Esophagus squamous epithelium (tissue), 4 donors: ENCODE results near the gene NDUFB11.

Experiments
- POLR2A ChIP-seq, 4 donors: fragments of 450-650 bp; IDR thresholded peaks; one replicate each; pipeline ENCODE4 v1.6.1; 2017; ENCODE audit warnings: antibody characterized with exemption in 4 of 4, mild to moderate bottlenecking in 4 of 4, moderate library complexity in 3 of 4
- TF ChIP-seq, protein P1 (sequence below), 6 experiments: fragments of 450-650 bp in 4 of 6; fragments of 200-600 bp in 2 of 6; sonication (generic) in 2 of 6; IDR thresholded peaks; one replicate each; pipeline ENCODE4 v1.5.1; 2016 to 2019; ENCODE audit warnings: antibody characterized with exemption in 6 of 6, mild to moderate bottlenecking in 4 of 6, moderate library complexity in 4 of 6

- TF ChIP-seq, protein P1, sequence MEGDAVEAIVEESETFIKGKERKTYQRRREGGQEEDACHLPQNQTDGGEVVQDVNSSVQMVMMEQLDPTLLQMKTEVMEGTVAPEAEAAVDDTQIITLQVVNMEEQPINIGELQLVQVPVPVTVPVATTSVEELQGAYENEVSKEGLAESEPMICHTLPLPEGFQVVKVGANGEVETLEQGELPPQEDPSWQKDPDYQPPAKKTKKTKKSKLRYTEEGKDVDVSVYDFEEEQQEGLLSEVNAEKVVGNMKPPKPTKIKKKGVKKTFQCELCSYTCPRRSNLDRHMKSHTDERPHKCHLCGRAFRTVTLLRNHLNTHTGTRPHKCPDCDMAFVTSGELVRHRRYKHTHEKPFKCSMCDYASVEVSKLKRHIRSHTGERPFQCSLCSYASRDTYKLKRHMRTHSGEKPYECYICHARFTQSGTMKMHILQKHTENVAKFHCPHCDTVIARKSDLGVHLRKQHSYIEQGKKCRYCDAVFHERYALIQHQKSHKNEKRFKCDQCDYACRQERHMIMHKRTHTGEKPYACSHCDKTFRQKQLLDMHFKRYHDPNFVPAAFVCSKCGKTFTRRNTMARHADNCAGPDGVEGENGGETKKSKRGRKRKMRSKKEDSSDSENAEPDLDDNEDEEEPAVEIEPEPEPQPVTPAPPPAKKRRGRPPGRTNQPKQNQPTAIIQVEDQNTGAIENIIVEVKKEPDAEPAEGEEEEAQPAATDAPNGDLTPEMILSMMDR (IDR thresholded peaks at IDR 0.05): no peak
- TF ChIP-seq POLR2A (IDR thresholded peaks at IDR 0.05): no peak
These were observed 4.4 kb upstream of the NDUFB11 start for GRCh38 chrX:47148946-47149345.
